OCI-LY1 (cell line): ENCODE data around the gene PGA4.
"Not testable (repeated sequence)": the region's sequence is repeated elsewhere in the genome, so short reads cannot be mapped to it uniquely, and the experiment has no call there.

ENCODE experiments used
- H2AFZ ChIP-seq: fragments of 200-600 bp; sonication (generic), shearing (Covaris generic); 2 replicates; pipeline ENCODE4 v1.6.0; 2014; ENCODE audit warnings: antibody characterized with exemption, mild to moderate bottlenecking, low read length
- H3F3A ChIP-seq: fragments of 200-600 bp; sonication (generic), shearing (Covaris generic); 2 replicates; pipeline ENCODE4 v1.6.0; 2014; ENCODE audit warnings: mild to moderate bottlenecking, antibody characterized with exemption, low read length, moderate library complexity; ENCODE audit not compliant: insufficient read depth
- H3K27ac ChIP-seq: fragments of 200-600 bp; sonication (generic); 2 replicates; pipeline ENCODE4 v1.5.1; 2014; ENCODE audit warnings: low read length, mixed run types, mild to moderate bottlenecking, low read depth; ENCODE audit not compliant: poor library complexity, severe bottlenecking
- H3K27me3 ChIP-seq: fragments of 200-600 bp; sonication (generic); 2 replicates; pipeline ENCODE4 v1.6.0; 2014; ENCODE audit warnings: antibody characterized with exemption, mild to moderate bottlenecking, low read length, moderate library complexity; ENCODE audit not compliant: insufficient read depth
- H3K36me3 ChIP-seq: fragments of 200-600 bp; sonication (generic); 2 replicates; pipeline ENCODE4 v1.6.1; 2014; ENCODE audit warnings: mild to moderate bottlenecking, antibody characterized with exemption, low read length, moderate library complexity, mixed read lengths; ENCODE audit not compliant: insufficient read depth
- H3K4me1 ChIP-seq: fragments of 200-600 bp; sonication (generic); 2 replicates; pipeline ENCODE4 v1.5.1; 2014; ENCODE audit warnings: mild to moderate bottlenecking, low read length, moderate library complexity; ENCODE audit not compliant: insufficient read depth, severe bottlenecking
- H3K4me2 ChIP-seq: fragments of 200-600 bp; sonication (generic), shearing (Covaris generic); 2 replicates; pipeline ENCODE4 v1.6.1; 2014; ENCODE audit warnings: low read length
- H3K4me3 ChIP-seq: fragments of 200-600 bp; sonication (generic); 2 replicates; pipeline ENCODE4 v1.5.1; 2014; ENCODE audit warnings: low read length, low read depth, mild to moderate bottlenecking, mixed read lengths; ENCODE audit not compliant: poor library complexity, severe bottlenecking
- H3K79me2 ChIP-seq: fragments of 200-600 bp; shearing (Covaris generic); 2 replicates; pipeline ENCODE4 v1.6.1; 2016; ENCODE audit warnings: mixed run types, low read length, mixed read lengths; ENCODE audit not compliant: insufficient read depth
- H3K9ac ChIP-seq: fragments of 200-600 bp; sonication (generic), shearing (Covaris generic); 2 replicates; pipeline ENCODE4 v1.6.1; 2014; ENCODE audit warnings: mild to moderate bottlenecking, low read length, mixed read lengths
- H3K9me2 ChIP-seq: fragments of 200-600 bp; sonication (generic), shearing (Covaris generic); 2 replicates; pipeline ENCODE4 v1.6.1; 2014; ENCODE audit warnings: low read depth, mild to moderate bottlenecking, low read length, mixed read lengths
- H3K9me3 ChIP-seq: fragments of 200-600 bp; shearing (Covaris generic); 2 replicates; pipeline ENCODE4 v1.6.1; 2014; ENCODE audit warnings: low read length, mixed read lengths
- H4K20me1 ChIP-seq: fragments of 200-600 bp; sonication (generic), shearing (Covaris generic); 2 replicates; pipeline ENCODE4 v1.6.0; 2016; ENCODE audit warnings: mild to moderate bottlenecking, low read length; ENCODE audit not compliant: insufficient read depth
- EZH2 ChIP-seq: fragments of 200-600 bp; sonication (generic), shearing (Covaris generic); IDR thresholded peaks from 2 replicates; pipeline ENCODE4 v1.8.0; 2017; ENCODE audit warnings: borderline replicate concordance, mixed run types, mild to moderate bottlenecking, antibody characterized with exemption, low read length, moderate library complexity, mixed read lengths
- TF ChIP-seq, protein P1 (sequence below): fragments of 200-600 bp; sonication (generic), shearing (Covaris generic); IDR thresholded peaks from 2 replicates; pipeline ENCODE4 v1.5.1; 2017; ENCODE audit warnings: mild to moderate bottlenecking, antibody characterized with exemption, low read length, moderate library complexity, mixed read lengths

PGA4 gene

DNA sequence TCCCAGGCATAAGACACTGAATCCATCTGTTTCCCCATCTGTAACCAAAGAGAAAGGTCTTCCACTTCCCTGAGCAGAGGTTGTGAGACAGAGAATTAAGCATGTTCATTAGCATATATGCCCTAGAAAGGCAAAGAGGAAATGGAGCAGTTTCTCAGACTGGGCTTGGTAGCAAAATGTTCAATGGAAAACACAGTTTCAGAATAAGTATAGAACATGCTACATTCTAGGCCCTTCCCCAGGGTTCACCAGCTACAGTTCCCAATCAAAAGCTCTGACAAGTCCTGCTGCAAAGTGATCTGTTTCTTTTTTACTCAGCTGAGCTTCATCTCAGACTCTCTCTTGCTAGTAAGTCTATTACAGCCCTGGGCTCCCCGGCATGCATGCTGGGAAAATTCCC, 30.2 kb downstream of the PGA4 start:
- not testable (repeated sequence) for H3K9me2 ChIP-seq, H3K27me3 ChIP-seq, H3K4me1 ChIP-seq, H4K20me1 ChIP-seq, H3K9ac ChIP-seq, H3K79me2 ChIP-seq, H3K36me3 ChIP-seq, H3K9me3 ChIP-seq, H2AFZ ChIP-seq, H3F3A ChIP-seq, H3K4me2 ChIP-seq, H3K4me3 ChIP-seq, H3K27ac ChIP-seq

DNA sequence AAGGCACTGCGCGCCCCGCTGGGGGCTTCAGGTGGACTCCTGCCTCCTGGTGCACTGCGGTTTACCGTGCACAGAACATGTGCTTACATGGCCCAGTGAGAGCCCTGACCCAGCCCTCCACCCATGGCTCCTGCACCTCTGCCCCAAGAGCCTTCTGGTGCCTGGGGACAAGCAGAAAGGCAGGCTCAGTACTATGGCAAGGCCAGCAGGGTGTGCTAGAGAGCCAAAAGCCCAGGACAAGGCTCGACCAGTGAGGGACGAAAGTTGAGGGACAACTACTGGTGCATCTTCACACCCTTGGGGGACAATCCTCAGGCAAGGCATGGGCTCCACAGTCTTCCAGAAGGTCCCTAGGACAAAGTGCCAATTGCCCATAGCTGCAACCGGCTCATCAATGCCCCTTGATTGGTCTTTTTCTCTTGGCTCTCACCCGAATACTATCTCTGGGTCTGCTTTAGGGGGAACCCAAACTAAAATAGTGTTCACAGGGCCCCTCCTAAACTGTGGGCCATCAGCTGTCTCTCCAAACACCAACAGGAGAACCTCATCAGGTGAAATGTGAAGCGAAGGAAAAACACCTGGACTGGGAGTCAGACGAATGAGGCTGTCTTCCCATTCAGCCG, 32.4 kb downstream of the PGA4 start:
- no peaks in the 10 kb centered on the region for H3K4me1 ChIP-seq
- no peaks in the 10 kb centered on the region for H3K9me2 ChIP-seq
- no peaks in the 10 kb centered on the region for H3K79me2 ChIP-seq
- no peak overlapping the region for H3K4me2 ChIP-seq
- no peaks in the 10 kb centered on the region for H4K20me1 ChIP-seq
- no peak for TF ChIP-seq EZH2
- TF ChIP-seq, protein P1, sequence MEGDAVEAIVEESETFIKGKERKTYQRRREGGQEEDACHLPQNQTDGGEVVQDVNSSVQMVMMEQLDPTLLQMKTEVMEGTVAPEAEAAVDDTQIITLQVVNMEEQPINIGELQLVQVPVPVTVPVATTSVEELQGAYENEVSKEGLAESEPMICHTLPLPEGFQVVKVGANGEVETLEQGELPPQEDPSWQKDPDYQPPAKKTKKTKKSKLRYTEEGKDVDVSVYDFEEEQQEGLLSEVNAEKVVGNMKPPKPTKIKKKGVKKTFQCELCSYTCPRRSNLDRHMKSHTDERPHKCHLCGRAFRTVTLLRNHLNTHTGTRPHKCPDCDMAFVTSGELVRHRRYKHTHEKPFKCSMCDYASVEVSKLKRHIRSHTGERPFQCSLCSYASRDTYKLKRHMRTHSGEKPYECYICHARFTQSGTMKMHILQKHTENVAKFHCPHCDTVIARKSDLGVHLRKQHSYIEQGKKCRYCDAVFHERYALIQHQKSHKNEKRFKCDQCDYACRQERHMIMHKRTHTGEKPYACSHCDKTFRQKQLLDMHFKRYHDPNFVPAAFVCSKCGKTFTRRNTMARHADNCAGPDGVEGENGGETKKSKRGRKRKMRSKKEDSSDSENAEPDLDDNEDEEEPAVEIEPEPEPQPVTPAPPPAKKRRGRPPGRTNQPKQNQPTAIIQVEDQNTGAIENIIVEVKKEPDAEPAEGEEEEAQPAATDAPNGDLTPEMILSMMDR: peak; percentile 85
- H3K27ac ChIP-seq: no peak overlapping the region
- no peak overlapping the region for H3K4me3 ChIP-seq
- H3K9ac ChIP-seq: no peak overlapping the region
- no peak overlapping the region for H2AFZ ChIP-seq
- no peaks in the 10 kb centered on the region for H3F3A ChIP-seq
- peaks cover 3% of the 10 kb centered on the region; the same call in 1 of the 2 replicates for H3K27me3 ChIP-seq
- no peaks in the 10 kb centered on the region for H3K36me3 ChIP-seq
- no peaks in the 10 kb centered on the region for H3K9me3 ChIP-seq

DNA sequence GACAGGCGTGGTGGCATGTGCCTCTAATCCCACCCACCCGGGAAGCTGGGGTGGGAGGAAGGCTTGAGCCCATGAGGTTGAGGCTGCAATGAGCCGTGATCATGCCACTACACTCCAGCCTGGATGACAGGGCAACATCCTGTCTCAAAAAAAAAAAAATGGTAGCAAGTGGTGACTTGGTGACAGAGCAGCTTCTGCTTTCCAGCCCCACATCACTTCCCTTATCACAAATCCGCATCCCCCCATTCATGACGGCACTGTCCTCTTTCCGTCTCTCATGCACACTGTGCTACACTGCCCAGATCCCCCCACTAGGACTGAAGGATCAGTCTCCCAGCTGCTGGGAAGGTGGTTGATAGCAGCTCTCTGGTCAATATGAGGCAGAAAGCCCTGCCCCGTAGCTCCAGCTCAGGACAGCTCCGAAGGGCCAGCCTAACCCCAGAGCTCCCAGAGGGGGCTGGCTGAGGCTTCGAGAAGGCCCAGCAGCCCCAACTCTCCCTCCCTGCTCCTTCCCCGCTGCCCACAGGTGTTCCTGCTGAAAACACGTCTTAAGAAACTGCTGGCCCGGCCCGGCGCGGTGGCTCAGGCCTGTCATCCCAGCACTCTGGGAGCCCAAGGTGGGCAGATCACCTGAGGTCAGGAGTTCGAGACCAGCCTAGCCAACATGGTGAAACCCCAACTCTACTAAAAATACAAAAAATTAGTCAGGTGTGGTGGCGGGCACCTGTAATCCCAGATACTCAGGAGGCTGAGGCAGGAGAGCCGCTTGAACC, 34.7 kb downstream of the PGA4 start:
- Histone ChIP-seq H3F3A (no peaks in the 10 kb centered on the region), H3K27ac (no peak overlapping the region), H3K9me2 (no peaks in the 10 kb centered on the region), H3K4me3 (no peak overlapping the region), H3K9ac (no peak overlapping the region), H4K20me1 (no peaks in the 10 kb centered on the region), H3K9me3 (no peaks in the 10 kb centered on the region), H2AFZ (no peak overlapping the region), H3K4me2 (no peak overlapping the region), H3K36me3 (no peaks in the 10 kb centered on the region), H3K79me2 (no peaks in the 10 kb centered on the region), H3K27me3 (peaks cover 3% of the 10 kb centered on the region; the same call in 1 of the 2 replicates), H3K4me1 (no peaks in the 10 kb centered on the region)
- TF ChIP-seq EZH2: no peak
- TF ChIP-seq, protein P1: no peak

DNA sequence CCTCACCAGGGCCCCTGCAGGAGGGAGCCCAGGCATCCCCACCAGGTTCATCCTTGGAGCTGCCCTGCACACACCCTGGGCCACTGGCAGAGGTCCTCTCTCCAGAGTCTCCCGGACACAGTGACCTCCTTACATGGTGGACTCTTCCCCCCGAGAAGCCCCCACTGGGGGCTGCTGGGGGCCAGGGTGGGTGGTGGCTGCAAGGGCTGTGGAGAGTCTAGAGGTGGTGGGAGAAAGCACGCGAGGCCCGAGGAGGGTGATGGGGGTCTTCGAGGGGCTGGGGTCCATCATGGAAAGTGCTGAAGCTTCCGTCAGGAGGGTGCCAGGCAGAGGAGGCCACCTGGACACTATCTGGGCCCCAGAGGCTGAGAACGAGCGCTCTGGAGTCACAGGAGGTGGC, 36.4 kb downstream of the PGA4 start:
- Histone ChIP-seq H3K4me3 (no peak overlapping the region), H4K20me1 (no peaks in the 10 kb centered on the region), H3K36me3 (no peaks in the 10 kb centered on the region), H3K4me2 (no peak overlapping the region), H3K27me3 (peaks cover 3% of the 10 kb centered on the region; the same call in 1 of the 2 replicates), H2AFZ (no peak overlapping the region), H3K9me3 (no peaks in the 10 kb centered on the region), H3K27ac (no peak overlapping the region), H3K9me2 (no peaks in the 10 kb centered on the region), H3K79me2 (no peaks in the 10 kb centered on the region), H3K9ac (no peak overlapping the region), H3F3A (no peaks in the 10 kb centered on the region), H3K4me1 (no peaks in the 10 kb centered on the region)
- no peak for TF ChIP-seq EZH2
- TF ChIP-seq, protein P1: no peak
